Measurements from ENCODE around the gene PROZ. TPM values are rescaled to one million over a fixed set of nuclear protein-coding genes. Genes with fewer than 3 reads are reported as not detected.

PROZ gene
- total and polyA plus RNA-seq, 4 donors, result not detected

- H3K9ac ChIP-seq (ENCODE audit: insufficient read depth in 1 of 2, low read length in 2 of 2), result no peak overlapping the region
- no peaks in the 10 kb centered on the region for H3K9me3 ChIP-seq (ENCODE audit: control insufficient read depth in 4 of 4, insufficient read depth in 3 of 4, low read length in 3 of 4)
- 91 to 94% methylated on average over 26 of the region's 26 CpGs for WGBS, 2 donors
- DNase-seq (no peak), ATAC-seq (ENCODE audit: insufficient read depth, low FRiP score) (no peak)
- no peak overlapping the region for H3K27ac ChIP-seq (ENCODE audit: low read depth in 1 of 2, low read length in 1 of 2)
- peaks cover 0 to 2% (median 0%) of the 10 kb centered on the region in 5 donors for H3K4me1 ChIP-seq (ENCODE audit: control insufficient read depth in 5 of 5, insufficient read depth in 5 of 5, low read length in 5 of 5)
- no peaks in the 10 kb centered on the region for H3K27me3 ChIP-seq (ENCODE audit: control insufficient read depth in 3 of 3, insufficient read depth in 3 of 3, low read length in 2 of 3)
- H3K36me3 ChIP-seq (ENCODE audit: control insufficient read depth in 4 of 4, insufficient read depth in 4 of 4, low read length in 4 of 4), result peaks cover 0 to 2% (median 0%) of the 10 kb centered on the region in 4 donors
- no peak overlapping the region for H3K4me3 ChIP-seq
- TF ChIP-seq CTCF (IDR thresholded peaks at IDR 0.05; ENCODE audit: control extremely low read depth, extremely low read depth), result no peak
These were observed 17.5 kb upstream of the PROZ start for GRCh38 chr13:113140677-113141600.

GRCh38 chr13:113141601-113141970, 16.9 kb upstream of the PROZ start:
- WGBS, 2 donors, result 86 to 95% methylated on average over 18 of the region's 18 CpGs
- DNase-seq, result no peak
- no peaks in the 10 kb centered on the region for H3K9me3 ChIP-seq (ENCODE audit: control insufficient read depth in 4 of 4, insufficient read depth in 3 of 4, low read length in 3 of 4)
- H3K27ac ChIP-seq (ENCODE audit: low read depth in 1 of 2, low read length in 1 of 2), result no peak overlapping the region
- ATAC-seq (ENCODE audit: insufficient read depth, low FRiP score), result no peak
- H3K36me3 ChIP-seq (ENCODE audit: control insufficient read depth in 4 of 4, insufficient read depth in 4 of 4, low read length in 4 of 4), result peaks cover 0 to 2% (median 0%) of the 10 kb centered on the region in 4 donors
- H3K9ac ChIP-seq (ENCODE audit: insufficient read depth in 1 of 2, low read length in 2 of 2), result no peak overlapping the region
- H3K4me3 ChIP-seq, result no peak overlapping the region
- no peak for TF ChIP-seq CTCF (IDR thresholded peaks at IDR 0.05; ENCODE audit: control extremely low read depth, extremely low read depth)
- peaks cover 0 to 2% (median 0%) of the 10 kb centered on the region in 5 donors for H3K4me1 ChIP-seq (ENCODE audit: control insufficient read depth in 5 of 5, insufficient read depth in 5 of 5, low read length in 5 of 5)
- H3K27me3 ChIP-seq (ENCODE audit: control insufficient read depth in 3 of 3, insufficient read depth in 3 of 3, low read length in 2 of 3), result no peaks in the 10 kb centered on the region

GRCh38 chr13:113142876-113143275, 15.6 kb upstream of the PROZ start:
- no peak for ATAC-seq (ENCODE audit: insufficient read depth, low FRiP score)

More at GRCh38 chr13:113142876-113143275, 15.6 kb upstream of the PROZ start:
- no peak for DNase-seq
- no peaks in the 10 kb centered on the region for H3K9me3 ChIP-seq (ENCODE audit: control insufficient read depth in 4 of 4, insufficient read depth in 3 of 4, low read length in 3 of 4)
- H3K36me3 ChIP-seq (ENCODE audit: control insufficient read depth in 4 of 4, insufficient read depth in 4 of 4, low read length in 4 of 4), result peaks cover 0 to 2% (median 0%) of the 10 kb centered on the region in 4 donors
- no peak for TF ChIP-seq CTCF (IDR thresholded peaks at IDR 0.05; ENCODE audit: control extremely low read depth, extremely low read depth)
- peaks cover 0 to 2% (median 0%) of the 10 kb centered on the region in 5 donors for H3K4me1 ChIP-seq (ENCODE audit: control insufficient read depth in 5 of 5, insufficient read depth in 5 of 5, low read length in 5 of 5)
- H3K27ac ChIP-seq (ENCODE audit: low read depth in 1 of 2, low read length in 1 of 2), result no peak overlapping the region
- H3K9ac ChIP-seq (ENCODE audit: insufficient read depth in 1 of 2, low read length in 2 of 2), result no peak overlapping the region
- WGBS, 2 donors, result 83 to 90% methylated on average over 6 to 7 of the region's 7 CpGs
- no peaks in the 10 kb centered on the region for H3K27me3 ChIP-seq (ENCODE audit: control insufficient read depth in 3 of 3, insufficient read depth in 3 of 3, low read length in 2 of 3)
- H3K4me3 ChIP-seq, result no peak overlapping the region

All from lung (tissue), 12 donors.